MM.1S (cell line): ENCODE measurements around the gene STRN3.

Experiments
- DNase-seq: peaks from one replicate; pipeline ENCODE4 v3.0.0-alpha.2; 2015
- H2AFZ ChIP-seq: fragments of 300-600 bp; sonication (generic); 2 replicates; pipeline ENCODE4 v1.6.0; 2016; ENCODE audit warnings: antibody characterized with exemption, low read length
- H3F3A ChIP-seq: fragments of 300-600 bp; sonication (generic); 2 replicates; pipeline ENCODE4 v1.6.1; 2016; ENCODE audit warnings: mild to moderate bottlenecking, antibody characterized with exemption, low read length, moderate library complexity, mixed read lengths; ENCODE audit not compliant: insufficient read depth
- H3K27ac ChIP-seq: fragments of 300-600 bp; sonication (generic); 2 replicates; pipeline ENCODE4 v1.5.1; 2016; ENCODE audit warnings: mild to moderate bottlenecking, low read length
- H3K27me3 ChIP-seq: fragments of 300-600 bp; sonication (generic); replicated peaks from 2 replicates; pipeline ENCODE4 v1.6.0; 2016; ENCODE audit warnings: low read length; ENCODE audit not compliant: insufficient read depth
- H3K36me3 ChIP-seq: fragments of 300-600 bp; sonication (generic); replicated peaks from 2 replicates; pipeline ENCODE4 v1.6.1; 2016; ENCODE audit warnings: mild to moderate bottlenecking, low read length, mixed read lengths; ENCODE audit not compliant: insufficient read depth
- H3K4me1 ChIP-seq: fragments of 300-600 bp; sonication (generic); 2 replicates; pipeline ENCODE4 v1.6.1; 2016; ENCODE audit warnings: low read length, mixed read lengths
- H3K4me2 ChIP-seq: fragments of 300-600 bp; sonication (generic); 2 replicates; pipeline ENCODE4 v1.6.0; 2016; ENCODE audit warnings: low read depth, low read length
- H3K4me3 ChIP-seq: fragments of 300-600 bp; sonication (generic); 2 replicates; pipeline ENCODE4 v1.5.1; 2016; ENCODE audit warnings: low read length, mixed read lengths
- H3K79me2 ChIP-seq: fragments of 300-600 bp; sonication (generic); 2 replicates; pipeline ENCODE4 v1.6.1; 2016; ENCODE audit warnings: mixed run types, low read length, mixed read lengths
- H3K9ac ChIP-seq: fragments of 300-600 bp; sonication (generic); 2 replicates; pipeline ENCODE4 v1.6.1; 2016; ENCODE audit warnings: low read length, mixed read lengths
- H3K9me2 ChIP-seq: fragments of 300-600 bp; sonication (generic); replicated peaks from 2 replicates; pipeline ENCODE4 v1.6.1; 2016; ENCODE audit warnings: mild to moderate bottlenecking, low read length, mixed read lengths; ENCODE audit not compliant: insufficient read depth
- H3K9me3 ChIP-seq: fragments of 300-600 bp; sonication (generic); replicated peaks from 2 replicates; pipeline ENCODE4 v1.6.1; 2016; ENCODE audit warnings: mild to moderate bottlenecking, low read length, mixed read lengths; ENCODE audit not compliant: insufficient read depth
- H4K20me1 ChIP-seq: fragments of 300-600 bp; sonication (generic); 2 replicates; pipeline ENCODE4 v1.6.1; 2016; ENCODE audit warnings: mild to moderate bottlenecking, low read length, moderate library complexity, mixed read lengths; ENCODE audit not compliant: insufficient read depth
- CTCF ChIP-seq: fragments of 300-600 bp; sonication (generic); IDR thresholded peaks from 2 replicates; pipeline ENCODE4 v1.5.1; 2016; ENCODE audit warnings: antibody characterized with exemption, low read length, mixed read lengths
- EZH2 ChIP-seq: fragments of 300-600 bp; sonication (generic); optimal IDR thresholded peaks from 2 replicates; pipeline ENCODE3; 2017; ENCODE audit warnings: low read depth, mild to moderate bottlenecking, antibody characterized with exemption, low read length, mixed read lengths
- EZH2phosphoT487 ChIP-seq: fragments of 300-600 bp; sonication (generic); IDR thresholded peaks from 2 replicates; pipeline ENCODE4 v1.6.1; 2018; ENCODE audit warnings: antibody characterized with exemption, low read length

STRN3 gene

GRCh38 chr14:31026077-31026449 is at the start of gene STRN3:
TSS of gene STRN3 (minus strand) at chr14:31026379. CDS start at chr14:31026185, 194 bp downstream.
- Histone ChIP-seq H2AFZ (peak within 1 kb of the TSS; percentile 77), H4K20me1 (no peaks in the 10 kb centered on the region), H3K27me3 (no peaks in the 10 kb centered on the region), H3K36me3 (no peaks in the 10 kb centered on the region), H3K9me3 (no peaks in the 10 kb centered on the region), H3F3A (peaks cover 12% of the 10 kb centered on the region), H3K4me2 (peak within 1 kb of the TSS; percentile 54; the same call in 1 of the 2 replicates), H3K9me2 (no peaks in the 10 kb centered on the region), H3K79me2 (peaks cover 46% of the 10 kb centered on the region), H3K4me1 (no peaks in the 10 kb centered on the region), H3K9ac (peak within 1 kb of the TSS; percentile 80), H3K27ac (peak within 1 kb of the TSS; percentile 93), H3K4me3 (peak within 1 kb of the TSS; percentile 80)
- TF ChIP-seq EZH2phosphoT487 (no peak), CTCF (no peak), EZH2 (no peak)
- no peak for DNase-seq

- Histone ChIP-seq H4K20me1 (no peaks in the 10 kb centered on the region), H3F3A (no peaks in the 10 kb centered on the region), H3K9me2 (no peaks in the 10 kb centered on the region), H3K79me2 (no peaks in the 10 kb centered on the region), H3K9me3 (no peaks in the 10 kb centered on the region), H3K9ac (no peak overlapping the region), H3K27me3 (no peaks in the 10 kb centered on the region), H2AFZ (no peak overlapping the region), H3K4me2 (no peak overlapping the region), H3K27ac (no peak overlapping the region), H3K4me3 (no peak overlapping the region), H3K36me3 (no peaks in the 10 kb centered on the region), H3K4me1 (no peaks in the 10 kb centered on the region)
- DNase-seq = no peak
- TF ChIP-seq EZH2phosphoT487 (no peak), CTCF (no peak), EZH2 (no peak)
These were observed 49.0 kb upstream of the STRN3 start for GRCh38 chr14:31075144-31075543.

- H3K9me2 ChIP-seq = no peaks in the 10 kb centered on the region
- H2AFZ ChIP-seq = no peak overlapping the region
- TF ChIP-seq CTCF (no peak), EZH2 (no peak), EZH2phosphoT487 (no peak)
- H3K27ac ChIP-seq = no peak overlapping the region
- no peak overlapping the region for H3K4me2 ChIP-seq
- H4K20me1 ChIP-seq = no peaks in the 10 kb centered on the region
- H3K4me1 ChIP-seq = no peaks in the 10 kb centered on the region
- H3K36me3 ChIP-seq = no peaks in the 10 kb centered on the region
- H3F3A ChIP-seq = no peaks in the 10 kb centered on the region
- no peak overlapping the region for H3K4me3 ChIP-seq
- H3K79me2 ChIP-seq = no peaks in the 10 kb centered on the region
- no peaks in the 10 kb centered on the region for H3K27me3 ChIP-seq
- DNase-seq = no peak
- no peak overlapping the region for H3K9ac ChIP-seq
- no peaks in the 10 kb centered on the region for H3K9me3 ChIP-seq
These were observed 45.0 kb upstream of the STRN3 start for GRCh38 chr14:31071151-31071550.
